Measurements from ENCODE around the gene ID3.
A peak's percentile ranks its signal among the peaks of the same experiment; 100 is the strongest.
"Not testable (repeated sequence)": the region's sequence is repeated elsewhere in the genome, so short reads cannot be mapped to it uniquely, and the experiment has no call there.

The ID3 gene

DNA sequence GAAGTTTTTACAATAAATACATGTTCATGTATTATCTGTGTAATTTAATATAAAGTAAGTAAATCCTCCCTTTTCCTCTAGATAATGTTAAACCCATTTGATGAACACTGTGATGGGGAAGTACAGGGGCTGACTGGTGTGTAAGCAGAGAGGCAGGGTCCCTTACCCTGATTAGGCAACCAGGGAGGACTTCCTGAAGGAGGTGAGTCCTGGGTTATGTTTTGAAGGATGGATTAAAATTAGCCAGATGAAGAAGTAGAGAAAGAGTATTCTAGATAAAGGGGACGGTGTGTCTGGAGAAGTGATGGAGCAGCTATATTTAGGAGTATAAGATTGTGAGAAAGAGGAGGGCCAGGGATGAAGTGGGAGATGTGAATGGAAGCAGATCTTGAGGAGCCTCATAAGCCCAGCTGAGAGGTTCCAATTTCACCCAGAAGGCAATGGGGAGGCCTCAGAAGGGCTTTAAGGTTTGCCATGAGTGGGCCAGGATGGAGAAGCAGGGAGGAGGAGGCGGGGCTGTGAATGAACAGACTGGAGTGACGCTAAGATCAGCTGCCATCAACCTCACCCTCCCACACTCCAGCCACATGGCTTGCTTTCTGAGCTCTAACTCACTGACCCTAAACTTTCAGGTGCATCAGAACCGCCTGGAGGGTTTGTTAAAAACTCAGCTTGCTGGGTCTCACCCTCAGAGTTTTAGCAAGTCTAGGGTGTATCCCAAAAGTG lies 30.9 kb upstream of the ID3 start:
- no peak for DNase-seq
- intact Hi-C loops (cut with DNase I): no loop called here

DNA sequence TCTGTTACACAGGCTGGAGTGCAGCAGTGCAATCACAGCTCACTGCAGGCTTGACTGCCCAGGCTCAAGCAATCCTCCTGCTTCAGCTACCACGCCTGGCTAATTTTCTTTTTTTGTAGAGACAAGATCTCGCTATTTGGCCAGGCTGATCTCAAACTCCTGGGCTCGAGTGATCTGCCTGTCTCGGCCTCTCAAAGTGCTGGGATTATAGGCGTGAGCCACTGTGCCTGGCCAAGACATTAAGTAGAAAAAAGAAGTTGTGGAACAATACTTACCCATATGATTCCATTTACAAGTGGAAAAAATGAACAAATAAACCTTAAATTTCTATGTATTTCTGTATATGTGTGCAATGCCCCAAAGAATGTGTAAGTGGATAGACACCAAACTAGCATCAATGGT lies 30.3 kb upstream of the ID3 start:
- intact Hi-C loops (cut with DNase I): no loop called here
- no peak for DNase-seq

DNA sequence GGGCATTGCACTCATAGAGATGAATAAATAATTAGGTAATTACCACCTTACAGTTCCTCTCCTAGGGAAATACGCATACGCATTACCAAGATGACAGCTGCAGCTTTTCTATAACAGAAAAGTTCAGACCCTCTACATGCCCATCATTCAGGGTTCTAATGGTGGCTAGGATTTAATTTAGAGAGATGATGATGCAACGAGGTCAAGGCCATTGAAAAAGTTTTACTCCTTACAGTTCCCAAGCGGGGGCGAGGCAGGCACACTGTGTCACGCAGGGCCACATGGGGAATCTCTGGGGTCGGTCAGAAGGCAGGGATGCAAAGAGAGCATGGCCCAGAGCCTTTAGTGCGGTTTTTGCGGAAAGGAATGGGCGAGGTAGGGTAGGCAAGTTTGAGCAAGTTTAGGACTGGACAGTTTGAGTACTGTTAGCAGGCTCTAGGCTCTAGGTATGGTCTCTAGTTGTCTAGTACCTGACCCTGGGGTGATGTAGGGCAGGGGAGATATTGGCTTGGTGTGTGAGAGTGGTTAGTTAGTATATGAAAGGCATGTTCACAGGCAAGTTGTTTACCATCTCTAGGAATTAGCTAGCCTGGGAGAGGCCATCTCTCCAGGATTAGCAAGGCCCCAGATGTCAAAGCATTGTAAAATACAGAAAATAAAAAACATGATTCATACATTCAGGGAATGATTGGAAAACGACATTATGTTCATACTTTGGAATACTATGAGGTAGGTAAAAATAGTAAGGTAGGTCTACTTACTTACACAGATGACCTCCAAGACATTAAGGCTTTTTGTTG lies 29.6 kb upstream of the ID3 start:
- no peak for DNase-seq
- intact Hi-C loops (cut with DNase I): no loop called here

DNA sequence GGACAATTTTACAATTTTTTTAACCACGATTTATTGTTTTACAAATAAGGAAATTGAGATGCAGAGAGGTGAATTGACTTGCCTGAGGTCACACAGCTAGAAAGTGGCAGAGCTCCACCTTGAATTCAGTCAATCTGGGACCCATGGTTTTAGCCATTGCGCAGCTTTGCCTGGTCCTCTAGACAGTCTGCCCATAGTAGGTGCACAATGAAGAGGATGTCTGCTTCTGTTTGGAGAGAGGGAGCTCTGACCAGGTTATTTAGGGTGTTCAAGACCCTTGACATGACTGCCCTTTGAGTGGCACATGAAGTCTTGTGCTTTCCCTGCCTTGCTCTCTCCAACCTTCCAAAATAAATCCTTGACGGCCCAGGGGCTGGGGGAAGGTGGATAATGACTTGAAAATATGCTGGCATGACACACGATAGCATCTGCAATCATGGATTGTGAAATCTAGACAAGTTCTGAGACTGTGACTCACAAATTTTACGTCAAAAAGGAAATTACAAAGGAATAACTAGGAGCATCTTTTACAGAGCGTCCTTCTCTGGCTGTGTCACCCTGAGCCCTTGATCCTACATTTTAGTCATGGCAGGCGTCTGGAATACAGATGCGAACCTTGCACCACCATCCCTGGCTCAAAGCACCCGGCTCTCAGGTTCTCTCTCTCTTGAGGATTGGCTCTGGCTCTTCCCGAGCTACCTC lies 26.2 kb upstream of the ID3 start:
- intact Hi-C loops (cut with DNase I): no loop called here
- no peak for DNase-seq

DNA sequence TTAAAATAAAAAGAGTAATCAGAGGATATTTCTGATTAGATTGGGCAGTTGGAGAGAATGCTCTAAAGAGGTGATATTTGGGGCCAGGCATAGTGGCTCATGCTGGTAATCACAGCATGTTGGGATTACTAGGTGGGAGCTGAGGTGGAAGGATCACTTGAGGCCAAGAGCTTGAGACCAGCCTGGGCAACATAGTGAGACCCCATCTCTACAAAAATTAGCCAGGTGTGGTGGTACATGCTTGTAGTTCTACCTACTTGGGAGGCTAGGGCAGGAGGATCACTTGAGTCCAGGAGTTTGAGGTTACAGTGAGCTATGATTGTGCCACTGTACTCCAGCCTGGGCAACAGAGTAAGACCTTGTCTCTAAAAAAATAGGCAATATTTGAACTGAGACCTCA lies 24.4 kb upstream of the ID3 start:
- DNase-seq; intact Hi-C loops (cut with DNase I): not testable (repeated sequence)

DNA sequence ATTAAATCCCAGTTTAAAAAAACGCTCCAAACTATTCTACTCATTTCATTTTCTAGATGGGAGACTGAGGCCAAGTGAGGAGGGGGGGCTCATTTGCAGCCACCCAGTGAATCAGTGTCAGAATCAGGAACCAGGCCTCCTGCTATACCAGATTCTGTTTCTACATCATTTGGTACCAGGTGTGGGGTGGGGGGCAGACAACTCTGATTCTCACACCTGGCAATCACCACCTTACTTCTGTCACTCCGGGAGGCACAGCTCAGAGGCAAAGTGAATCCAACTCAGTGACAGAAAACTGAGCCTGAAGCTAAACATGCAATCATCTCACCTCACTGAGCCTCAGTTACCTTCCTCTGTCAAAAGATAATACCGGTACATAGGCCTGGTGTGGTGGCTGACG lies 23.5 kb upstream of the ID3 start:
- intact Hi-C loops (cut with DNase I): no loop called here
- DNase-seq: no peak

DNA sequence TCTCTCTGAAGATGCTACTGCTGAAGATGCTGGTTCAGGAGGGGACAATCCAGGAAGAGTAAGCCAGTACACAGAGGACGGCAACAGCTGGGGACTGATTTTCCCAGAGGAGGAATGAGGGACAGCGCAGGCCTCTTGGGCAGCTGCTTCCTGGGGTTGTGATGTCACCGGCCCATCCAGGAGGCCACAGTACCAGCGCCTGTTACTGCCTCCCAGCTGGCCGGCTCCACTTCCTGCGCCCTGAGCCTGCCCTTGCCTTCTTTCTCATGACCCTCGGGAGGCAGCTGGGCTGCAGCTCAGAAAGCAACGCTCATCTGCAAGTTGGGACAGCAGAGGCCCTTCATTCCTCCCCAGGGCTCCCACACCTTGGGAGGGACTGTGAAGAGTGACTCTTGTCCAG lies 21.9 kb upstream of the ID3 start:
- DNase-seq: peak; percentile 24 to 87 (median 73)
- intact Hi-C loops (cut with DNase I): no loop called here

DNA sequence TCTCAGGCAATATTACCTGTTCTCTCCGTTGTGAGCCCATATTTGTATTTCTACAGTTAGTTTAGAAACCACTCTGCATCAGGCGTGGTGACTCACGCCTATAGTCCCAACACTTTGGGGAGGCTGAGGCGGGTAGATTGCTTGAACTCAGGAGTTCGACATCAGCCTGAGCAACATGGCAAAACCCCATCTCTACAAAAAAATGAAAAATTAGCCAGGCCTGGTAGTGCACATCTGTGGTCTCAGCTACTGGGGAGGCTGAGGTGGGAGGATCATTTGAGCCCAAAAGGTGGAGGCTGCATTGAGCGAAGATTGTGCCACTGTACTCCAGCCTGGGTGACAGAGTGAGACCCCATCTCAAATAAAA lies 19.7 kb upstream of the ID3 start:
- no peak for DNase-seq
- intact Hi-C loops (cut with DNase I): no loop called here

DNA sequence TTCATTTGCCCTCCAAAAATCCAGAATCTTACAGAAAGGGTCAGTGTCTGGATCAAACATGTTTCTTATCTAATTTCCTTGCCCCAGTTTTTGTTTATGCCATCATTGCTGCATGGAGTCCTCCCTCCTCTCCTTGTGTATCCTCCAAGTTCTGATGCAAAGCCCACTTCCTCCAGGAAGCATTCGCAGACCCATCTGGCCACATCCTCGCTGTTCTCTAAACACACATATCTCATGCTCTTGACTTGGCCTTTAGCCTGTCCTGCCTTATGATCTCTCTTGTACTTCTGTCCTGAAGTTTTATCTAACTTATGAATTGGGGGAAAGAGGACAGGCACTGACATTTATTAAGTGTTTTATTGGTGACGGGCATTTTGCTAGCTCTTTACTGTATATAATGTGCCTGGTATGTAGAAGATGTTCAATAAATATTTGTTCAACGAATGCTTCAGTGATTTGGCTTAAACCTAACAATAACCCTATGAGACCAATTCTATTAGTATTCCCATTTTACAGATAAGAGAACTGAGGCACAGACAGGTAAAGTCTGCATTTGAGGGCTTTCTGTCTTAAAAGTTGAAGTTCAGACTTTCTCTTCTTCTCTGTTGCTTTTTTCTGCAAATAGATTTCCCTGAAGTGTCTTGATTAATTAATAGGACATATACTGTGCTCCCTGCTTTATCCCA lies 19.2 kb upstream of the ID3 start:
- intact Hi-C loops (cut with DNase I): no loop called here
- DNase-seq: no peak

DNA sequence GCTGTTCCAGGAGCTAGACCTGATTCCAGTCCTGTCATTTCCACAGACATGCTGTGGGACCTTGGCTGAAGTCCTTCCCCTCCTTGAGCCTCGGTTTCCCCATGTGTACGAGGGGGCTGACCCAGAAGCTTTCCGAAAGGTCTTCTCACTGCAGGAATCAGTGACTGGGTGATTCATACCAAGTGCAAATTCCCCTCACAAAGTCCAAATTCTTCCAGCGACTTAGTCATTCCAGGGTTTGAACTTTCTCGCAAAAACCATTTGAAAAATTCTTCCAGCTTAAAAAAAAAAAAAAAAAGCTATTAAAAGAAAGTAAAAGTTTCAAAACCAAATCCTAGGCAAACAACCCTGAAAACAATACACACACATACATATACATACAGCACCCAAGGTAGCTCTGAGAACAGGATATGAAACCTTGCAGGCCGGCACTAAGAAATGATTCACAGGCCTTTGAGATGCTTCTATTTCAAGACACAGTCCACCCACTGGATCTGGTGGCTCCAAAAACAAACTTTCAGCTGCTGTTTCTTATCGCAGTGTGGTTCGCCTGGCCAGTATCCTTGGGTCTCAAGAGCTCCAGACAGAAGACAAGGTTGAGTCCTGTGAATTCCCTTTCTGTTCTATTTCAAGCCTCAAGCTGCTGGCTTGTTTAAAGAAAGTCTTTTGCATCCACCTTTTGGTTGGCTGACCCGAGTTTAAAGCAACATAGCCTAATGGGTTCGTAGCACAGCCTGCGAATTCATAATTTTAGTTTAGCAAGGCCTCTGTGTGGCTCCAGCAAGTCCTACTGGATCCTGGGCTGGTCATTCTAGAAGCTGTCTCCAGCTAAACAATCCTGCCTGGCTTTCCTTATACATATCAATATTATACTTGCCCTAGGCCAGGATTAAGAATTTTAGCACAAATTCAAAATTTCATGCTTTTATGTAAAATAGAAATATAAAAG lies 18.0 kb upstream of the ID3 start:
- intact Hi-C loops (cut with DNase I): no loop called here
- no peak for DNase-seq

DNA sequence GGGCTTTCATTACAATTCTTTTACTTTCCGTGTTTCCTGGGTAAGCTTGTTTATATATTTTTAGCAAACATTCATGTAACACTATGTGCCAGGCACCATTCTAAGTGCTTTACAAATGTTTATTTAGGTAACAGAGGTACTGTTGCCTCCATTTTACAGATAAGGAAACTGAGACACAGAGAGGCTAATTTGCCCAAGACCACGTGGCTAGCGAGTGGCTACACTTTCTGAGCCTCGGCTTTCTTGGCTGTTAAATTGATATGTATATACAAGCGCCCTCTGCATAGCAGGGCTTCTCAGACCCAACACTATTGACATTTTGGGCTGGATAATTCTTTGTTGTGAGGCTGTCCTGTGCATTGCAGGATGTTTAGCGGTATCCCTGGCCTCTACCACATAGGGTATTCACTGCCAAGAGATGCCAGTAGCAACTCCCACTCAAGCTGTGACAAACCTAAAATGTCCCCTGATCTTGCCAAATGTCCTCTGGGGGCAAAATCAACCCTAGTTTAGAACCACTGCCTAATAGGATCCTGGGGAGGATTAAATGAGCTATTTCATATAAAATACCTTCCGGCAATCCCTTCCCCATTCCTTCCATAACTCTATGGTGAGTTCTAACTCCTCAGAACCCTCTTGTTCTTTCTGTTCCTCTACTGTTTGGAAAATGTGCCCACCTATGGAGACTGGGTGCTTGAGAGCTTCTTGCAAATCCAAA lies 17.2 kb upstream of the ID3 start:
- intact Hi-C loops (cut with DNase I): no loop called here
- no peak for DNase-seq

DNA sequence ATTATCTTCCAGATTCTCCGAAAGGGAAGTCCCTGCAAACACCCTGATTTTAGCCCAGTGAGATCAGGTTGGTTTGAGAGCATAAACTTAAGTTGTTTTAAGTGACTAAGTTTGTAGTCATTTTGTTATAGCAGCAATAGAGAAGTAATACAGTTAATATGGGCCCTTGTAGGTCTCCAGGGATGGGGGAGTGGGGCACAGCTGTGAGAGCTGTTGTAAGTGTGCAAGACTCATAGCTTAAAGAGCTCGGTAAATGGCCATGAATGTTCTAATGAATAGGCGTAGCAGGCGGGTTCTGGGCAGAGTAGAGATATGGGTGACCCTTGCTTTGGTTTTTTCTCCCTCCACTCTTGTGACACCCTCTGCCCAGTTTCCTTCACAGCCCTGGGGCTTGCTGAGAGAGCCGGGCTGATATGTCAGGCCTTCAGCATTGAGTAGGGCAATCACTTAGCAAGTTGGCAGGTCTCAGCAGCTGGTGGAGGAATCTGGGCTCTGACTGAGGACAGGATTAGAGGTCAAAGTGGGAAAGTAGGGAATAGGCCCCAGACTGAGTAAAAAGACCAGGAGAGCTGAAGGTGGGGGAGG lies 16.0 kb upstream of the ID3 start:
- intact Hi-C loops (cut with DNase I): no loop called here
- no peak for DNase-seq

DNA sequence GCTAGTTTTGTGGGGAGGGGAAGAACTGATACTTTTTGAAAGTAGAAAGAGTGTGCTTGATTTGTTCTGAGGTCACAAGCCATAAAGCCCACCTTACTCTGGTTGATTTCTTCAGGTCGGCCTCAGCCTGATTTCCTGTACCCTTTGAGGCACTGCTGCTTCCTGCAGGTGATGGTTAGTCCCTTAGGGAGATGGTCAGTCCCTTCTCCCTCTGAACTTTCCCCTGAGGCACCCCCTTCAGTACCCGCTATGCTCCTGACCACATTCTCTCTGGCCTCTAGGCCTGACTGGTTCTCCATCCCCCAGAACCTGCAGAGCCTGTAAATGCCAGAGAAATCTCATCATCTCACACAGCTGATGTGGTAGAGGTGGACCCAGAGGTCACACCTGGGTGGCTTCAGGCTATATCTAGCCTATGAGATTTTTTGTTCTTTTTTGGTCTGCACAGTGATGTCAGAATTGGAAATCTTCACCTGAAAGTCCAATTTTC lies 15.0 kb upstream of the ID3 start:
- DNase-seq: no peak
- intact Hi-C loops (cut with DNase I): no loop called here

DNA sequence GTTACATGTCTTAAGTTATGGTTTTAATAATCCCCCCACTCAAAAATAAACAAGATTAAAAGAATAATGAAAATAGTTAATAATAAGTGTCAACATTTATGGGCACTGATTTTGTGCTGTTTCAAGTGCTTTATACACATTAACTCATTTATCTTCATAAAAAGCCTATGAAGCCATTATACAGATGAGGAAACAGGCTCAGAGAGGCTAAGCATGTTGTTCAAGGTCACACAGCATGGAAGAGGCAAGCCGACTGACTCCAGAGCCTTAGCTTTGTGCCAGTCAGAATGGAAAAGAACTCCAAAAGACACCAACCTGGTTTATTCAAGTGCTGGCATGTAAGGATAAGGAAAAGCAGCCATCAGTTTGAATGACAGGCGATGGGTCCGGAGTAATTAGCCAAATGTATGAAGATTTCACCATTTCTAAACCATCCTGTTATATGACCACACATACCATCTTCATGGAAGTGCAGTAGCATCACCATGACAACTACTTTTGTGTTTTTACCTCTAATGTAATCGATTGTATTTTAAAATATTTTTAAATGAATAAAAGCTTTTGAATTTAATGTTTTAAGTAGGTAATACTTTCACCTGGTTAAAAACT lies 14.4 kb upstream of the ID3 start:
- DNase-seq: no peak
- intact Hi-C loops (cut with DNase I): no loop called here

DNA sequence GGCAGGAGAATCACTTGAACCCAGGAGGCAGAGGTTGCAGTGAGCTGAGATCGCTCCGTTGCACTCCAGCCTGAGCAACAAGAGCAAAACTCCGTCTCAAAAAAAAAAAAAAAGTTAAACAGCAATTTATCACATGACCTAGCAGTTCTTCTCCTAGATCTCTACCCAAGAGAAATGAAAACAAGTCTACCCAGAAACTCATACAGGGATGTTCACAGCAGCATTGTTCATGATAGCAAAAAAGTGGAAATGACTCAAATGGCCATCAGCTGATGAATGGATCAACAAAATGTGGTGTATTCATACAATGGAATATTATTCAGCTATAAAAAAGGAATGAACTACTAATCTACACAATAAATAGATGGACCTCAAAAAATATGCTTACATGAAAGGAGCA lies 12.2 kb upstream of the ID3 start:
- intact Hi-C loops (cut with DNase I): no loop called here

DNA sequence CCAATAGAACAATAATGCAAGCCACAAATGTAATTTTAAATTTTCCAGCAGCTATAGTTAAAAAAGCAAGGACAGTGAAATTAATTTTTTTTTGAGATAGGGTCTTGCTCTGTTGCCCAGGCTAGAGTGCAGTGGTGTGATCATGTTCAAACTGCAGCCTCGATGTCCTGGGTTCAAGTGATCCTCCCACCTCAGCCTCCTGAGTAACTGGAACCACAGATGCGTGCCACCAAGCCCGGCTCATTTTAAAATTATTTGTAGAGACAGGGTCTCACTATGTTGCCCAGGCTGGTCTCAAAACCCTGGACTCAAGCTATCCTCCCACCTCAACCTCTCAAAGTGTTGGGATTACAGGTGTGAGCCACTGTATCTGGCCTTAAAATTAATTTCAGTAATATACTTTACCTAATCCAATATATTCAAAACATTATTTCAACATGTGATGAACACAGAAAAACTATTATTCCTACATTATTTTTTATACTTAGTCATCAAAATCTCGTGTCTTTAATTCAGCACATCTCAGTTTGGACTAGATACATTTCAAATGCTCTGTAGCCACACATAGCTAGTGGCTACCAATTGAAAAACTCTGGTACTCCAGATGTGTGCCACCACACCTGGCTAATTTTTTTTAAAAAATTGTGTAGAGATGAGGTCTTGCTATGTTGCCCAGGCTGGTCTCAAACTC lies 10.8 kb upstream of the ID3 start:
- no peak for DNase-seq
- intact Hi-C loops (cut with DNase I): no loop called here

More for the DNA sequence above, 12.2 kb upstream of the ID3 start:
- no peak for DNase-seq

Data from head of caudate nucleus (tissue), 42 donors.